Measurements from ENCODE around the gene SLC12A5.

DNA sequence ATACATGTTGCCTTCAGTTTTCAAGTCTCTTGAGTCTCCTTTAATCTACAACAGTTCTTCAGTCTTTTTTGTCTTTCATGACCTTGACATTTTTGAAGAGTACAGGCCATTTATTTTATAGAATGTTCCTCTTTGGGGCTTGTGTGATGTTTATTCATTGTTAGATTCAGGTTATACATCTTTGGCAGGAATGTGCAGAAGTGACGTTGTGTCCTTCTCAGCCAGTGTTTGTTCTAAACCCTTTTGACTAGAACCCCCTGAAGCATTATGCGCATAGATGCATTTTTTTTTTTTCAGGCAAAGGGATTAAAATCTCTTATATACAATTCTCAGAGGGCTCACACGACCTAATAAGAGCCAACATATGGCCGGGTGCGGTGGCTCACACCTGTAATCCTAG, 72.0 kb downstream of the SLC12A5 start:
- TF ChIP-seq, protein P1, sequence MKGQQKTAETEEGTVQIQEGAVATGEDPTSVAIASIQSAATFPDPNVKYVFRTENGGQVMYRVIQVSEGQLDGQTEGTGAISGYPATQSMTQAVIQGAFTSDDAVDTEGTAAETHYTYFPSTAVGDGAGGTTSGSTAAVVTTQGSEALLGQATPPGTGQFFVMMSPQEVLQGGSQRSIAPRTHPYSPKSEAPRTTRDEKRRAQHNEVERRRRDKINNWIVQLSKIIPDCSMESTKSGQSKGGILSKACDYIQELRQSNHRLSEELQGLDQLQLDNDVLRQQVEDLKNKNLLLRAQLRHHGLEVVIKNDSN (CRISPR knock-in tag; IDR thresholded peaks at IDR 0.05) = no peak
- TF ChIP-seq CTCF (IDR thresholded peaks at IDR 0.05) = no peak
- no peak for TF ChIP-seq NR2C2 (CRISPR knock-in tag; IDR thresholded peaks at IDR 0.05)
- TF ChIP-seq FOXK1 (CRISPR knock-in tag; IDR thresholded peaks at IDR 0.05) = no peak
- no peak for TF ChIP-seq ZBTB21 (CRISPR knock-in tag; IDR thresholded peaks at IDR 0.05; ENCODE audit: borderline replicate concordance)
- no peak for TF ChIP-seq HMGA2 (CRISPR knock-in tag; IDR thresholded peaks at IDR 0.05)
- TF ChIP-seq, protein P2, sequence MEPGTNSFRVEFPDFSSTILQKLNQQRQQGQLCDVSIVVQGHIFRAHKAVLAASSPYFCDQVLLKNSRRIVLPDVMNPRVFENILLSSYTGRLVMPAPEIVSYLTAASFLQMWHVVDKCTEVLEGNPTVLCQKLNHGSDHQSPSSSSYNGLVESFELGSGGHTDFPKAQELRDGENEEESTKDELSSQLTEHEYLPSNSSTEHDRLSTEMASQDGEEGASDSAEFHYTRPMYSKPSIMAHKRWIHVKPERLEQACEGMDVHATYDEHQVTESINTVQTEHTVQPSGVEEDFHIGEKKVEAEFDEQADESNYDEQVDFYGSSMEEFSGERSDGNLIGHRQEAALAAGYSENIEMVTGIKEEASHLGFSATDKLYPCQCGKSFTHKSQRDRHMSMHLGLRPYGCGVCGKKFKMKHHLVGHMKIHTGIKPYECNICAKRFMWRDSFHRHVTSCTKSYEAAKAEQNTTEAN (CRISPR knock-in tag; IDR thresholded peaks at IDR 0.05) = no peak
- TF ChIP-seq ESRRA (CRISPR knock-in tag; IDR thresholded peaks at IDR 0.05; ENCODE audit: borderline replicate concordance) = no peak
- TF ChIP-seq, protein P3, sequence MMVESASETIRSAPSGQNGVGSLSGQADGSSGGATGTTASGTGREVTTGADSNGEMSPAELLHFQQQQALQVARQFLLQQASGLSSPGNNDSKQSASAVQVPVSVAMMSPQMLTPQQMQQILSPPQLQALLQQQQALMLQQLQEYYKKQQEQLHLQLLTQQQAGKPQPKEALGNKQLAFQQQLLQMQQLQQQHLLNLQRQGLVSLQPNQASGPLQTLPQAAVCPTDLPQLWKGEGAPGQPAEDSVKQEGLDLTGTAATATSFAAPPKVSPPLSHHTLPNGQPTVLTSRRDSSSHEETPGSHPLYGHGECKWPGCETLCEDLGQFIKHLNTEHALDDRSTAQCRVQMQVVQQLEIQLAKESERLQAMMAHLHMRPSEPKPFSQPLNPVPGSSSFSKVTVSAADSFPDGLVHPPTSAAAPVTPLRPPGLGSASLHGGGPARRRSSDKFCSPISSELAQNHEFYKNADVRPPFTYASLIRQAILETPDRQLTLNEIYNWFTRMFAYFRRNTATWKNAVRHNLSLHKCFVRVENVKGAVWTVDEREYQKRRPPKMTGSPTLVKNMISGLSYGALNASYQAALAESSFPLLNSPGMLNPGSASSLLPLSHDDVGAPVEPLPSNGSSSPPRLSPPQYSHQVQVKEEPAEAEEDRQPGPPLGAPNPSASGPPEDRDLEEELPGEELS (CRISPR knock-in tag; IDR thresholded peaks at IDR 0.05) = no peak
- no peak for TF ChIP-seq NFE2L1 (CRISPR knock-in tag; IDR thresholded peaks at IDR 0.05)
